BLaER1 (cell line): ENCODE measurements around the gene INHBA.

ENCODE experiments used
- H3K27ac ChIP-seq: shearing (Covaris generic); formaldehyde crosslinking; 2 replicates; pipeline ENCODE4 v1.8.1; 2022
- H3K27me3 ChIP-seq: shearing (Covaris generic); formaldehyde crosslinking; 2 replicates; pipeline ENCODE4 v1.8.1; 2022
- H3K36me3 ChIP-seq: shearing (Covaris generic); formaldehyde crosslinking; 2 replicates; pipeline ENCODE4 v1.8.1; 2022
- H3K4me1 ChIP-seq: shearing (Covaris generic); formaldehyde crosslinking; 2 replicates; pipeline ENCODE4 v1.8.1; 2022
- H3K4me2 ChIP-seq: shearing (Covaris generic); formaldehyde crosslinking; 2 replicates; pipeline ENCODE4 v1.8.1; 2022
- H3K4me3 ChIP-seq: shearing (Covaris generic); formaldehyde crosslinking; 2 replicates; pipeline ENCODE4 v1.8.1; 2022
- H3K9ac ChIP-seq: shearing (Covaris generic); formaldehyde crosslinking; 2 replicates; pipeline ENCODE4 v1.8.1; 2022
- H3K9me3 ChIP-seq: shearing (Covaris generic); formaldehyde crosslinking; 2 replicates; pipeline ENCODE4 v1.8.1; 2022
- H4K20me1 ChIP-seq: shearing (Covaris generic); formaldehyde crosslinking; 2 replicates; pipeline ENCODE4 v1.8.1; 2022
- Cebpa-rat ChIP-seq: shearing (Covaris generic); IDR thresholded peaks from 2 replicates; pipeline ENCODE4 v1.8.1; 2022

INHBA gene

DNA sequence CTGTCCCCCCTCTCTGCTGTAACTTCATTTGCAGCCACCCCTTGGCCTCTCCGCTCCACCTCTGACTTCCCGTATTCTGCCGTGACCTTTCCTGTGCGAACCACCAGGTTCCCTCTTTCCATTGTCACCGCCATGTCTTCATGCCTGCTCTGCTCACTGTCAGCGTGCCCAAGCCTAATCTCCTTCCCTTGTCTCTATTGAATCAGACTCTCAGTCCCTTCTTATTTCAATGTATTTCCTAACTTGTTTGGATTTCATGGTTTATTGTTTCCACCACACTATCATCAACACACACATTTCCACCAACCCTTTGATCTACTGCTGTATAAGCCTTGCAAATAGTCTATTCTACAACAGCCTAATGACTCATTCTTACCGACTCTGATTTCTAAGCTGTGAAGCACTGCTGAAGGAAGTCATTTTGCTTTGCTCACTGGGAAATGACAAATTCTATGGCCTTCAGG lies 30.0 kb upstream of the INHBA start:
- Histone ChIP-seq H3K4me3 (no peak overlapping the region), H3K9me3 (no peaks in the 10 kb centered on the region), H3K27me3 (no peaks in the 10 kb centered on the region), H4K20me1 (no peaks in the 10 kb centered on the region), H3K27ac (no peak overlapping the region), H3K4me2 (no peak overlapping the region), H3K4me1 (peaks cover 9% of the 10 kb centered on the region), H3K9ac (no peak overlapping the region), H3K36me3 (no peaks in the 10 kb centered on the region)
- TF ChIP-seq Cebpa-rat = no peak

GRCh38 chr7:41732436-41732785 lies 29.5 kb upstream of the INHBA start:
- no peak overlapping the region for H3K4me2 ChIP-seq
- H3K4me3 ChIP-seq = no peak overlapping the region

DNA sequence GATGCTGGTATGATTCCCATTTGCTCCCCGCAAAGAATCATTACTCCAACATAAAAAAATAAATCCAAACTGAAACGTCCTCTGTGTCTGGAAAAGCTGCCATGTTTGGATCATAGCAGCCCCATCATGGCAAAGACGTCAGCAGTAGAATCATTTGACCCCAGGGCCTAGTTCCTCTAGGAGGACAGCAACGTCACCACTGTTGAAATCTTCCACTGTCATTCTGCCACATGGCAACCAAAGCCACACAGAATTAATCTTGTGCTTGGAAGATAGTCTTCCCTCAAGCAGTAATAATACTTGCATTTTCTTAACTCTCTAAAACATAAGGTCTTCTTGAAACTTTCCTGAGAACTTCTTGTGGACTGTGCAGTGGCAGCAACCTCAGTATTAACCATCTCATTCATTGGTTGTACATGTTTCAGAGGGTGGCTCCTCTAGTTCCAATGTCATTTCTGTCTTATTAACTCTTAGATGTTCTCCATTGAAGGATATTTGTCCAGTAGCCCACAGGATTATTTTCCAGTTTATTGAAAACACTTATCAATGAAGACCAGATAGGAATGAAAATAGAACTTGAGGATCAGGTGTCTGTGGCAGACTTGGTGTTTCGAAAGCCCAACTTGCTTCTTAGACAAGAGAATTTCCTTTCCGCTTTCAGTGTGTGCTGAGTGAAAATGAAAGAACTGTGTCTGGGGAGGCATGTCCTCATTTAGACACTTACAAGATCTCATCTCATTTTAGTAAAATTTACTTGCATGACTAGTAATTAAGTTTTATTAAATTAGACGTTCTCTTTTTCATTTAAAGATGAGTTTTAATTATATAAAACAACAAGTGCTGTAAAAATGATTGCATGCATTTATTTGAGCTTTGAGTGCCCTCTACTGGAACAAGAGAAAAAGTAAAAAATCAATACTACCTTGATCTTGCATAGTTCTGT lies 28.9 kb upstream of the INHBA start:
- H3K27me3 ChIP-seq = no peaks in the 10 kb centered on the region
- H3K27ac ChIP-seq = no peak overlapping the region
- H3K9me3 ChIP-seq = no peaks in the 10 kb centered on the region
- no peak overlapping the region for H3K4me3 ChIP-seq
- H3K9ac ChIP-seq = no peak overlapping the region
- H4K20me1 ChIP-seq = no peaks in the 10 kb centered on the region
- H3K4me2 ChIP-seq = no peak overlapping the region
- H3K4me1 ChIP-seq = peaks cover 9% of the 10 kb centered on the region
- no peak for TF ChIP-seq Cebpa-rat
- no peaks in the 10 kb centered on the region for H3K36me3 ChIP-seq

More at GRCh38 chr7:41732436-41732785, 29.5 kb upstream of the INHBA start:
- Histone ChIP-seq H4K20me1 (no peaks in the 10 kb centered on the region), H3K9me3 (no peaks in the 10 kb centered on the region), H3K9ac (no peak overlapping the region), H3K27me3 (no peaks in the 10 kb centered on the region), H3K36me3 (no peaks in the 10 kb centered on the region), H3K4me1 (peaks cover 9% of the 10 kb centered on the region), H3K27ac (no peak overlapping the region)
- no peak for TF ChIP-seq Cebpa-rat

DNA sequence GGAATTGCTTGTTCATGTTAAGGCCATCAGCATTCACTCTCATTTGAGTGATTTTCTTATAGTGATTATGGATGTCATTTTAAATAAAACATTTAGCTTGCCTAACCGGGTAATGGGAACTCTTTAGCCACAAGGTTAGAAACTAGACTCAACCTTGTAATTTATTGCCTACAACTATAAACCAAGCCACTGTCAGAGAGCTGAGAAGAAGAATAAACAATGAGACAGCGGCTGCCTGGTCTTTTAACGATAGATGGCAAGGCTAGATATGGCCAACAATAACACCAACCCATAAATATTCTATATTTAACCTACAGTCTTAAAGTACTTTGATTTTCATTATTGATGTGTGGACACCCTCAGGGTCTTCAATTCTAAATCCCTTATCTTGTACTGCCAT lies 27.8 kb upstream of the INHBA start:
- H3K4me1 ChIP-seq = peaks cover 7% of the 10 kb centered on the region
- no peaks in the 10 kb centered on the region for H4K20me1 ChIP-seq
- H3K27ac ChIP-seq = no peak overlapping the region
- H3K27me3 ChIP-seq = no peaks in the 10 kb centered on the region
- no peaks in the 10 kb centered on the region for H3K9me3 ChIP-seq
- H3K36me3 ChIP-seq = no peaks in the 10 kb centered on the region
- H3K4me3 ChIP-seq = no peak overlapping the region
- H3K9ac ChIP-seq = no peak overlapping the region
- no peak for TF ChIP-seq Cebpa-rat
- H3K4me2 ChIP-seq = no peak overlapping the region

DNA sequence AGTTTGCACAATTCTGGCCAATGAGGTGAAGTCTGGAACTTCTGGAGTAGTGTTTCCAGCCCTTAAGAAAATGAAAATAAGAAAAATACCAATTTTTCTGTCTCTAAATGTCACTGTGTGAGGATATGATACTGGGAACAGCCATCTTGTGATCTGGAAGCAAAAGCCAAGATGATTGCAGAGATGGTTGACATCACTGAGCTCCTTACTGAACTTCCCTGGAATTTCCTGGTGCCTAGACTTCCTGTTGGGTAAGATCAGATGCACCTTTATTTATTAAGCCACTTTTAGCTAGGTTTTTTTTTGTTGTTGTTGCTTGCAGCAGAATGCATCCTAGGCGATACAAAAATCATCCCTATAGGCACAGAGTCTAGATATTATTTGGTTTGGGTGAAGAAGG lies 27.3 kb upstream of the INHBA start:
- H4K20me1 ChIP-seq = no peaks in the 10 kb centered on the region
- no peak for TF ChIP-seq Cebpa-rat
- no peak overlapping the region for H3K4me2 ChIP-seq
- no peaks in the 10 kb centered on the region for H3K9me3 ChIP-seq
- no peak overlapping the region for H3K9ac ChIP-seq
- no peaks in the 10 kb centered on the region for H3K36me3 ChIP-seq
- peaks cover 2% of the 10 kb centered on the region for H3K4me1 ChIP-seq
- H3K27me3 ChIP-seq = no peaks in the 10 kb centered on the region
- H3K4me3 ChIP-seq = no peak overlapping the region
- H3K27ac ChIP-seq = no peak overlapping the region

- no peak overlapping the region for H3K27ac ChIP-seq
- H3K9ac ChIP-seq = no peak overlapping the region
- H3K36me3 ChIP-seq = no peaks in the 10 kb centered on the region
Observed at GRCh38 chr7:41729059-41729458, 26.2 kb upstream of the INHBA start.

GRCh38 chr7:41725013-41725412 lies 22.1 kb upstream of the INHBA start:
- no peaks in the 10 kb centered on the region for H4K20me1 ChIP-seq
- no peak overlapping the region for H3K4me2 ChIP-seq
- no peak overlapping the region for H3K27ac ChIP-seq
- H3K9ac ChIP-seq = no peak overlapping the region
- peaks cover 14% of the 10 kb centered on the region; the same call in 1 of the 2 replicates for H3K9me3 ChIP-seq
- no peak for TF ChIP-seq Cebpa-rat
- no peaks in the 10 kb centered on the region for H3K4me1 ChIP-seq
- H3K4me3 ChIP-seq = no peak overlapping the region
- H3K27me3 ChIP-seq = no peaks in the 10 kb centered on the region
- H3K36me3 ChIP-seq = no peaks in the 10 kb centered on the region

More at GRCh38 chr7:41729059-41729458, 26.2 kb upstream of the INHBA start:
- H3K27me3 ChIP-seq = no peaks in the 10 kb centered on the region
- H3K4me2 ChIP-seq = no peak overlapping the region
- H3K4me1 ChIP-seq = no peaks in the 10 kb centered on the region
- no peaks in the 10 kb centered on the region for H3K9me3 ChIP-seq
- no peak overlapping the region for H3K4me3 ChIP-seq
- no peak for TF ChIP-seq Cebpa-rat
- H4K20me1 ChIP-seq = no peaks in the 10 kb centered on the region

GRCh38 chr7:41720886-41721285 lies 18.0 kb upstream of the INHBA start:
- Histone ChIP-seq H3K4me3 (no peak overlapping the region), H3K36me3 (no peaks in the 10 kb centered on the region), H3K9ac (no peak overlapping the region), H3K27ac (no peak overlapping the region), H4K20me1 (no peaks in the 10 kb centered on the region), H3K27me3 (no peaks in the 10 kb centered on the region), H3K4me2 (no peak overlapping the region), H3K4me1 (no peaks in the 10 kb centered on the region), H3K9me3 (peaks cover 14% of the 10 kb centered on the region; the same call in 1 of the 2 replicates)
- TF ChIP-seq Cebpa-rat = no peak

DNA sequence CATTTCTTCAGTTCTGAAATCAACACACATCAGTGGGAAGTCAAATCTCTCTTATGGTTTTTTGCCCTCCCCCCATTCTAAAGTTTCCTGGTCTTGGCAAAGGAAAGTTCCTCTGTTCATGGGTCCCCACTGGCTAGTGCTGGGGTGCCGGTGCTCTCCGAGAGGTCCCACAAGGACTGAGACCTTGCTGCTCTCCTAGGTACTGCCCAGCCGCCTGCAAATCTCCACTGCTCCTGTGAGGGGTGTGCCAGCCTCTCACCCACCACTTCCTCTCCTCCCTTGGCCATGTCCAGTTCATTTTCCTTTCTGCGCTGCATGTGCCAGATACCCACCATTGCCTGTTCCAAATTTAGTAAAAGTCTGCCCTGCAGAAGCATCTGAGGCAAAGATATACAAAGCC lies 17.2 kb upstream of the INHBA start:
- H3K9ac ChIP-seq = no peak overlapping the region
- no peaks in the 10 kb centered on the region for H3K27me3 ChIP-seq

GRCh38 chr7:41716691-41717090 lies 13.8 kb upstream of the INHBA start:
- H3K36me3 ChIP-seq = no peaks in the 10 kb centered on the region
- no peaks in the 10 kb centered on the region for H4K20me1 ChIP-seq

More for the DNA sequence above, 17.2 kb upstream of the INHBA start:
- Histone ChIP-seq H3K4me3 (no peak overlapping the region), H3K4me2 (no peak overlapping the region), H3K9me3 (peaks cover 14% of the 10 kb centered on the region; the same call in 1 of the 2 replicates), H3K4me1 (no peaks in the 10 kb centered on the region), H3K36me3 (no peaks in the 10 kb centered on the region), H3K27ac (no peak overlapping the region), H4K20me1 (no peaks in the 10 kb centered on the region)
- no peak for TF ChIP-seq Cebpa-rat

More at GRCh38 chr7:41716691-41717090, 13.8 kb upstream of the INHBA start:
- Histone ChIP-seq H3K27me3 (no peaks in the 10 kb centered on the region), H3K9me3 (peaks cover 4% of the 10 kb centered on the region; the same call in 1 of the 2 replicates), H3K4me2 (no peak overlapping the region), H3K4me3 (no peak overlapping the region), H3K9ac (no peak overlapping the region), H3K27ac (no peak overlapping the region), H3K4me1 (no peaks in the 10 kb centered on the region)
- no peak for TF ChIP-seq Cebpa-rat
